HG02938 (cell line): ENCODE results near the gene ANKS1B.

Source experiments
- ATAC-seq: cut with Tn5 transposase; IDR thresholded peaks from one replicate; pipeline ENCODE4 v1.9.1; 2021; ENCODE audit warnings: mild to moderate bottlenecking, moderate library complexity; ENCODE audit not compliant: unreplicated experiment

ANKS1B gene

GRCh38 chr12:98750511-98750910 lies 1234.2 kb downstream of the ANKS1B start:
- ATAC-seq, result no peak

DNA sequence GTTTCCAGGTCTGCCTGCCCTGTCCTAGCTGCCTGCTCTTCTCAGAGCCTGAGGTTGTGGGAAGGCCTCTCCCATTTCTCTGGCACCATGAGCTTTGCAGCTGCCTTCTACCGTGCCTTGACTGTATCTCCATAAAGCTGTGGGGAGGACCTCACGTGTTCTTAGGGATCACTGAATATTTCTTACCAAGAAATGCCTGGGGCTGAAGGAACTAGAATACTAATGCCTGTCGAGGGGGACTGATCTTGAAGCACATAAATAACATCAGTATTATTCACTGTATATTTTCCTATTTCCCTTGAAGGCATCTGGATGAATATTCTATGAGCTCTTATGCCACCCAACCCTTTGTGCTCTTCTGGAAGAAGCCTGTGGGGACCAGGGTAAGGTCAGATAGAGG lies 1236.3 kb downstream of the ANKS1B start:
- no peak for ATAC-seq

GRCh38 chr12:98745578-98746391 lies 1239.0 kb downstream of the ANKS1B start:
- ATAC-seq, result no peak

DNA sequence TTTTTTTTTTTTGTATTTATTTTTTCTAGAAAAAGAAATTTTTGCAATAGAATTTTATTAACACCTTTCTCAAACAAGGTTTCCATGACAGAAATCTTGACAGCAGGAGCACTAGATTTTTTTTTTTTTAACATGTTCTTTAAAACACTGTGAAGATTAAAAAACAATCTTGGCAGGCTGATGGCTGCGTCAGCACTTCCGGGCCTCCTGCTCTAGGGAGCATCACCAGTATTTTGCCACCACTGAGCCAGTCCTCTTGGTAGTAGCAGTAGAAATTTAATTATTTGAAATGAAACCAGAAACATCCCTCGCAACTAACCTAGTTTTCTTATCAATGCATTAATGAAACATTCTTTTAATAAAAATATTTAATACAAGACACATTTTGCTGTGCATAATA lies 1240.1 kb downstream of the ANKS1B start:
- ATAC-seq, result no peak

DNA sequence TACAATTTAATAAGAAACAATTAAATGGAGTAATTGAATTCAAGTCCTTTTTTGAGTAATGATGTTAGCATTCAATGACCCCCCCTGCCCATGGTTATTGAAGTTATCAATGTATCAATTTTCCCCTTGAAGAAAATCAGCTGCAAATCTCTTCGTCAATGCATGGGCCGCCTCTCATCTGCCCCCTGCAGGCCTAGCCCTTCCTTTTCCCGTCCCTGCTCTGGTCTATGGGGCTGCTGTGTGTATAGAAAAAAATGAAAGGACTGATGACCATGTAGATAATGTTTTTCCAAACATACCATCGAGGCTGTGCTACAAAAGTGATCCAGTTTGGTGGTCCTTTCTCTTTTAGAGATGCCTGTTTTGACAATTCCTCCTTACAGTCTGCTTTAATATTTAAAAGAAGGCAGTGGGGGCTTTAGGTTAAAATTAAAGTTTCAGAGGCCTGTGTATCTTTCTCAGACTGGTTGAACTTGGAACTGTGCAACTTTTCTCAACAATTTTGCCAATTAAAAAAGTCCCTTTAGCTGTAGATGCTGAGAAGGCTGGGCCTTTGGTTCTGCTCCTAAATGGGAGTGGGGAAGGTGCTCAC lies 1241.3 kb downstream of the ANKS1B start:
- peak; percentile 51 for ATAC-seq

DNA sequence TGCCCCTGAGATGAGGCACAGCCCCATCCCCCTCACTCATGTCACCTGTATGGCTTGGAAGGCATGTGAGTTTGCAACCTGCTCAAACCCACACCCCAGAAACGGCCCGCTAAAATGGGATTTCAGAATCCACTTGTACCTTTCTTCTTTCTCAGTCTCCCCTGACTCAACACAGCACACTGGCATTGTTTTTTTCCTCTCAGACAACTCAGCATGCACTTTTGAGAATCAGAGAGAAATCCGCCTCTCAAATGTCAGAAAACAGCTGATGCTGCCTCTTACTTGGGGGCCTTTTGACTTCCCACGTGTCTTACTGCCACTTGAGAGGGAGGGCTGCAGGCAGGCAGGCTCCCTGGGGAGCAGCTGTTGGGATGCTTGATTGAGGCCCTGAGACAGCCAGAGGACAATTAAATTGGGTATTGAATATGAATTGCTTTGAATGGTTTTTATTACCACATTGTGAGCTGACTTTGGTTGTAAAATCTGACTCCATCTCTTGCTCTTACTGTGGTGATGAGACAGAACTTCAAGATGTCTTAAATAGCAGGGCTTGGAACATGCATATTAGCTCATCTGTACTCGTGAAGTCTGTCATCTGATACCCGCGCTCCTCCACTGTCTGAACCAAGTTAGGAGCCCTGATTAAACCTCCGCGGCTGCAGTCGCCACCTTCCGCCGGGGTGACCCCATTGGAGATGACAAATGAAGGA lies 1243.0 kb downstream of the ANKS1B start:
- ATAC-seq, result no peak

DNA sequence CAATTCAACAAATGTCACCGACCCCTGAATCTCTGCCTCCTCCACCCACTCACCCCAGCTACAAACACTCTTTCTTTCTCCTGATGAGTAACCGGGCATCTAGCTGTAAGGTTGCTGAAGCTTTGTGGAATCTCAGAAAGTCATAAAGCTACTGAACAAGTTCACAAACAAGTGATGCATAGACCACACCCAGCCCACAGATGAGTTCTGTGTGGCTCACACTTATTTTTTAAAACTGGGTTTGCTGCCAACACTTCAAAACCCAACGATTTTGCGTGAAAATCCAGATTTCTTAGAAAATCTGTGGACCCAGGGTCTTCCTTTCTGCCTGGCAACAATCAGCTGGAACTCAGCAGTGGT lies 1243.6 kb downstream of the ANKS1B start:
- no peak for ATAC-seq

GRCh38 chr12:98740751-98741150 lies 1244.0 kb downstream of the ANKS1B start:
- ATAC-seq, result no peak

DNA sequence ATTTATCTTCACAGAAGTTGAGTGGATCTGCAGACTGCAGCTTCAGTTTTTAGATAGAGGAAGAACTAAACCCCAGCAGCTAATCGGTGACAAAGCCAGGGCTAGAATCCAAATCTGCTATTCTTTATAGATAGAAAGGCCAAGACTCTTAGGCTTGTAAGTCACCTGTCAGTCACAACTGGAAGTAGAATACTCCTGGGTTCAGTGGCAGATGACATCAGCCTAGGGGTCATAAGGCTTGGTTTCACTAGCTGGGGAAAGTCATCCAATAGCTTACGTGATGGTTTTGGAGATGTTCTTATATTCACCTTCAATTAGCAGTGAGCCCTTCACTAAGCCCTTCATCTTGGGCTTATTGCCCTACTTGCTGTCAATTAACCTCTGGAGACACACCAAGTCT lies 1246.2 kb downstream of the ANKS1B start:
- ATAC-seq, result no peak

DNA sequence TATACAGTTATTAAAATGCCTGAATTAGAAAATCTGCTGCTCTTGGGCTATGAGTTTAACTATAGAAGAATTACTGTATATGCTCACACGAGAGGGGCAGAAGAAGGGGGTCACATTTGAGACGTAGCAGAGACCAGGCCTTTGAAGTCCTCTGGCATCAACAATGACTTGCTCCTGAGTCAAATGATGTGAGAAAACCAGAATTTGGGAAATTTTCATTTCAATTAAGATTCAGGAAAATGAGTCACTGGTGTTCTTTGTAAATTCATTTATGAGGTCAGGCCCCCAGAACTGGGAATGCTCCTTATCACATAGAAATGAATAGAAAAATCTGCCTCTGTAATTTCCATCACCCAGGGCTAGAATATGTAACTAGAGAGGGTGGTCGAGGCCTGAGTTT lies 1246.7 kb downstream of the ANKS1B start:
- ATAC-seq, result no peak

- no peak for ATAC-seq
Measured at GRCh38 chr12:98737322-98737712, 1247.4 kb downstream of the ANKS1B start.

GRCh38 chr12:98736352-98737321 lies 1248.1 kb downstream of the ANKS1B start:
- ATAC-seq, result no peak

DNA sequence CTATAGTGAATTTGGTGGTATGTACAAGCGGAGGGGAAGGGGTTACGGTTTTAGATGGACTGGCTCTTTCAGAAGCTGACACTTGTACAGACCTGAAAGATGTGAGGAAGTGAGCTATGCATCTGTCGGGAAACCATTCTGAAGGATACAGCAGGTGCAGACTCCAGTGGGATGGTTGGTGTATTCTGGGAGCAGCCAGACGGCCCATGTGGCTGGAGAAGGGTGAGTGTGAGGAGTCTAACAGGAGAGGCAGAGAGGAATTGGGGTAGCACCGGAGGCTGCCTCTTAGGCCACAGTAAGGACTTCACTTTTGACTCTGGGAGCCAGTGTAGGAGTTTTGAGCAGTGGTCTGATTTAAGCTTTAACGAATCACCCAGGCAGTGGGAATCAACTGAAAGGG lies 1248.9 kb downstream of the ANKS1B start:
- no peak for ATAC-seq

DNA sequence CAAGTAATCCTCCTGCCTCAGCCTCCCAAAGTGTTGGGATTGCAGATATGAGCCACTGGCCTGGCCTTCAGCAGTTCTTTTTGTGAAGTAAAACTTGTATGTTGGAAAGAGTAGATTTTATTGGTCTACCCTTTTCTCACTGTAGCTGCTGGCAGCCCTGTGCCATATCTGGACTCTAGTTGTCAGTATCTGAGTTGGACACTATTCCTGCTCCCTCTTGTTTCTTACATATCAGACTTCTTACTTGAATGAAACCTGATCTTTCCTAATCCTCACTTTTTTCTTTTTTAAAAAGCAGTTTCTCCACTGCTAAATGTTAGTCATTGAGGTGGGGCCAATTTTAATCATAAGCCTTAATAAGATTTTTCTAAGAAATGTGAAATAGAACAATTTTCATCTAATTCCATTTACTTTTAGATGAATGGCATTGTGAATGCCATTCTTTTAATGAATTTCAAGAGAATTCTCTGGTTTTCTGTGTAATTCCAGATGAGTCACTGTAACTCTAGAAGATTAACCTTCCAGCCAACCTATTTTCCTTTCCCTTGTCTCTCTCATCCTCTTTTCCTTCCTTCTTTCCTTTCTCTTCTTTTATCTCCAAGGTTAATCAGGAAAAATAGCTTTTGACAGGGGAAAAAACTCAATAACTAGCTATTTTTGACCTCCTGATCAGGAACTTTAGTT lies 1250.9 kb downstream of the ANKS1B start:
- no peak for ATAC-seq

DNA sequence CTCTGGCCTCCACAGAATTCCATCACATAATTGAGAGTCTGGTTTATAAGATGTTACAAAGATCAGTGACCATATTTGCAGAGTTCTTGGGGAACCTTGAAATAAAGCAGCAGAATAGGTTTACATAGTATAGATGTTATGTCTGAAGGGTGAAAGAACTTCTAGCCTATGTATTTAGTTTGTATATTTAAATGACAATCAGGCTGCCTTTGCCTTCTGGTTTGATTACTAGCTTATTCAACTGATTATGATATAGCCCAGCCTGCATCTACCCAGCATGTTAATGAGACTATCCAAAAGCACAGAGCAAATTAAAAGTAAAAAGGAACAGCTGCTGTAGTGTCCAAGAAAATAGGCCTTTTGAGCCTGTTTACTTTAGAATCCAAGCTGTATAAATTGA lies 1254.3 kb downstream of the ANKS1B start:
- no peak for ATAC-seq

DNA sequence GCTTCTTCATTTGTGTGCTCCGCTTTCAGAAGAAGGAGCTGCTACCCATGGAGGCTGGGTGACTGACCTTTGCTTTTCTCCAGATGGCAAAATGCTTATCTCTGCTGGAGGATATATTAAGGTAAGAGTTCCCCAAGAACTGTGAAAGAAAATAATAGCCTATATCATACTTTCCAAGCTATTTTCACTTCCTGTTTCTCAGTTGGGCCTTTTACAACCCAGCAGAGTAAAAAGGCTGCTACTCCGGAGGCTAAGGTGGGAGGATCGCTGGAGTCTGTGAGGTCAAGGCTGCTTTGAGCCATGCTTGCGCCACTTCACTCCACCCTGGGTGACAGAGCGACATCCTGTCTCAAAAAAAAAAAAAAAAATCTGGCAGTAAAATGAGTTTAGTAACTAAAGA lies 1257.5 kb downstream of the ANKS1B start:
- no peak for ATAC-seq

DNA sequence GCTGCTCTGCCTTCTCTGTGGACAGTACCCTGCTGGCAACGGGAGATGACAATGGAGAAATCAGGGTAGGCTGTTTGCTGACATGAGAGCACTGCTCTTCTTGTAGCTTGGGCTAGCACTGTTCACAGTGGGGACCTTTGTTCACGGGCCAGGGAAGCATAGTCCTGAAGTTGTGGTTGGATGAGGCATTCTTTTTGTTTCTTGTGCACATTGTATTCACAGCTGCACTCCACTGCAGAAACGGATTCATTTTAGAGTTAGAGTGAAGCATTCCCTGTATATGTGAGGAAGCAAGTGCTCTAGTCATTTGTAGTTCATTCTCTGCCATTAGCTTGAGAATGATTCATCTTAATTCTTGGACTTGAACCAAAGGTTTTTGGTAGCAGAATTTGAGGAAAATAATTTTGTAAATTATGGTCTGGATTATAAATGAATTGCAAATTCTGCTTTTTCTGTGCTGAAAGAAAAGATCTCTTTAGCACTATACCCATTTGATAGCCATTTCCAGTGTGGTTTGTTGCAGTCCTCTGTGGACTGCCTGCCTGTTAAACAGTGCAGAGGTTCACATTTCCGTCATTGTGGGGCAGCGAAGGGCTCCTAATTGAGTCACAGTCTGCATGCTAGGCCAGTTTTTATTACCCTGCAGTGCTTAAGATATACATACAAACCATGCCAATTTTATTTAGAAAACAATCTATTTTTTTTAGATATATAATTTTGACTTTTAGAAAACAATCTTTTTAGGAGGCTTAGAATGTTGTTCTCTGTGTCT lies 1259.1 kb downstream of the ANKS1B start:
- peak; percentile 85 for ATAC-seq

GRCh38 chr12:98724384-98725155 lies 1260.2 kb downstream of the ANKS1B start:
- ATAC-seq, result no peak

DNA sequence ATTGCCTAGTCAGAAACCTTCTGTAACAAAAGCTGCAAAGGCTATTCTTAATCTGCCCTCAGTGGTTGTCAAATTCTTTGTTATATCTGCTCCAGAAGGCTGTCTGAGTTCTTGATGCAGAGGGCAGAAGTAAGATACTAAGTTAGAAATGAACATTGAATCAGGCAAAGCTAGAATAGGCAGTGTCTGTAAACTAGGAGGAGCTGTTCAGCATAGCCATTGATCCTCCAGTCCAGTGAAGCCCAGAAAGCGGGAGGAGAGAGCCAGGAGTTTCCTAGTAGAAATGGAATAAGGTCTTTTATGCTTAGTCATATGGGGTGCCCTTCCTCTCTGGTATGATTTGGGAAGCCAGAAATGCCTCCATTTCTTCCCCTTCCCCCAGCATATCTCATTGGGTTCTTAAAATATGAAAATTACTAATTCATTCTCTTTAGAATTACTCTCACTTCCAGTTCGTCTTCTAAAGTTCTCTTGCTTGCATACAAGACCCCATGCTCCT lies 1263.5 kb downstream of the ANKS1B start:
- ATAC-seq, result no peak
